NT2/D1 (cell line): Measurements from ENCODE around the gene NRAS.

Experiments
- SUZ12 ChIP-seq: IDR thresholded peaks from 2 replicates; pipeline ENCODE4 v1.6.1; 2011; ENCODE audit not compliant: insufficient read length, insufficient read depth; ENCODE audit errors: extremely low read depth
- YY1 ChIP-seq: IDR thresholded peaks from 2 replicates; pipeline ENCODE4 v1.6.1; 2011; ENCODE audit not compliant: insufficient read length, insufficient read depth

GRCh38 chr1:114720492-114720891 lies 3.9 kb upstream of the NRAS start:
- TF ChIP-seq YY1 (no peak), SUZ12 (no peak)
